HEK293T (cell line): Measurements from ENCODE around the gene PBX1.

Experiments used
- BHLHE40 ChIP-seq: fragments of 450-650 bp; IDR thresholded peaks from 2 replicates; pipeline ENCODE4 v1.6.1; 2016; ENCODE audit warnings: mild to moderate bottlenecking, moderate library complexity, borderline replicate concordance
- FOXM1 ChIP-seq: fragments of 450-650 bp; IDR thresholded peaks from 2 replicates; pipeline ENCODE4 v1.6.1; 2017; ENCODE audit warnings: mild to moderate bottlenecking, borderline replicate concordance
- LEF1 ChIP-seq: fragments of 450-650 bp; IDR thresholded peaks from 2 replicates; pipeline ENCODE4 v1.6.1; 2017; ENCODE audit warnings: mild to moderate bottlenecking, borderline replicate concordance
- PKNOX1 ChIP-seq: fragments of 450-650 bp; IDR thresholded peaks from 2 replicates; pipeline ENCODE4 v1.6.1; 2016
- TARDBP ChIP-seq: fragments of 450-650 bp; IDR thresholded peaks from 2 replicates; pipeline ENCODE4 v1.6.1; 2016

- TF ChIP-seq BHLHE40 (no peak), PKNOX1 (no peak), FOXM1 (no peak), TARDBP (no peak), LEF1 (no peak)
These were observed 154.6 kb downstream of the PBX1 start for GRCh38 chr1:164713456-164714207.
